GM19193 (cell line): ENCODE measurements around the gene MT1M.
A peak's percentile ranks its signal among the peaks of the same experiment; 100 is the strongest.

ENCODE experiments used
- POLR2A ChIP-seq: IDR thresholded peaks from 4 replicates; pipeline ENCODE4 v1.6.1; 2011; ENCODE audit not compliant: insufficient read depth, insufficient read length; ENCODE audit errors: extremely low read depth

The MT1M gene

GRCh38 chr16:56623637-56624036 lies 8.8 kb upstream of the MT1M start:
- no peak for TF ChIP-seq POLR2A

- peak; percentile 49 for TF ChIP-seq POLR2A
These were observed 7.1 kb upstream of the MT1M start, which contains the start of gene MT1E for GRCh38 chr16:56625140-56625942. Gene MT1E, plus strand, starts transcription at chr16:56625781. Its CDS starts 71 bp downstream, at chr16:56625852.

- no peak for TF ChIP-seq POLR2A
These were observed 6.4 kb upstream of the MT1M start for GRCh38 chr16:56625943-56626654.

GRCh38 chr16:56626685-56627084 lies 5.8 kb upstream of the MT1M start:
- no peak for TF ChIP-seq POLR2A

- no peak for TF ChIP-seq POLR2A
These were observed 3.7 kb upstream of the MT1M start for GRCh38 chr16:56628486-56629350.

GRCh38 chr16:56629531-56629930 lies 2.9 kb upstream of the MT1M start:
- TF ChIP-seq POLR2A = no peak

- no peak for TF ChIP-seq POLR2A
These were observed 2.3 kb upstream of the MT1M start for GRCh38 chr16:56630134-56630533.

GRCh38 chr16:56631197-56631596 lies 1.3 kb upstream of the MT1M start:
- TF ChIP-seq POLR2A = no peak

GRCh38 chr16:56631832-56632155 lies 665 bp upstream of the MT1M start:
- TF ChIP-seq POLR2A = no peak

- no peak for TF ChIP-seq POLR2A
These were observed 448 bp downstream of the MT1M start for GRCh38 chr16:56632848-56633365.

GRCh38 chr16:56633535-56633934 lies 1.1 kb downstream of the MT1M start:
- no peak for TF ChIP-seq POLR2A

GRCh38 chr16:56634715-56635440 lies 2.4 kb downstream of the MT1M start:
- TF ChIP-seq POLR2A = no peak

- TF ChIP-seq POLR2A = no peak
These were observed 3.0 kb downstream of the MT1M start for GRCh38 chr16:56635441-56635967.
